ENCODE data around the gene ETDA. TPM values are rescaled to one million over a fixed set of nuclear protein-coding genes. Genes with fewer than 3 reads are reported as not detected.

The ETDA gene
- total and polyA plus RNA-seq, 2 of the 13 experiments (the other 11 are each of a cell fraction or from before 2014, with no cell fraction given): not detected

DNA sequence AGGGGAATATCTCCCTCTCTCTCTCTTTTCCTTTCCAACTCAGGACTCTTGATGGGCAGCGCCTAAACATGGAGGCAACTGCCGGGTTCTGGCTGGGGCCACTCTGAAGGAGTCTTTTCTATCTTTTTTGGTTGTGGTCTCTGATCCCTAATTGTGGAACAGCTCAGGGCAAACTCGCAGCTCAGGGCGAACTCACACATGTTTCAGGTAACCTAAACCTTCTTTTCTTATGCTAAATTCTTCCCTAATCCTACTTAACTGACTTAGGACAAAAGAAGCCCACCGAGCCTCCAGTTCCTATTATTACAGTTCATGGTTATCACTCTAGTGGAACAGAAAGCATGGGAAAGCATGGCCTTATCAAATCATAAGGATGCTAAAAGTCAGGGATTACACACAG lies 21.3 kb downstream of the ETDA start:
- Histone ChIP-seq H3K4me1 (ENCODE audit: insufficient read depth, low read length) (no peaks in the 10 kb centered on the region), H3K9ac (ENCODE audit: insufficient read depth, low read depth, low read length) (no peak overlapping the region), H3K79me2 (ENCODE audit: insufficient read depth, low read length) (no peaks in the 10 kb centered on the region), H3K27me3 (ENCODE audit: control insufficient read depth in 1 of 2, insufficient read depth in 2 of 2, low read length in 2 of 2) (no peaks in the 10 kb centered on the region; a peak in 1 of 5 replicates), H3K9me3 (ENCODE audit: low read length) (no peaks in the 10 kb centered on the region), H4K20me1 (ENCODE audit: insufficient read depth, low read length) (no peaks in the 10 kb centered on the region), H2AFZ (ENCODE audit: low read length) (no peak overlapping the region), H3K36me3 (replicated peaks in 1 of 2; ENCODE audit: control insufficient read depth in 1 of 2, insufficient read depth in 2 of 2, low read length in 2 of 2) (no peaks in the 10 kb centered on the region), H3K4me3 (replicated peaks in 1 of 3; ENCODE audit: insufficient read depth in 1 of 3, low read depth in 2 of 3, low read length in 3 of 3) (no peak overlapping the region), H3K27ac (ENCODE audit: extremely low read length, insufficient read depth, low read length) (no peak overlapping the region), H3K4me2 (ENCODE audit: low read depth, low read length) (no peak overlapping the region)
- TF ChIP-seq, protein P1, sequence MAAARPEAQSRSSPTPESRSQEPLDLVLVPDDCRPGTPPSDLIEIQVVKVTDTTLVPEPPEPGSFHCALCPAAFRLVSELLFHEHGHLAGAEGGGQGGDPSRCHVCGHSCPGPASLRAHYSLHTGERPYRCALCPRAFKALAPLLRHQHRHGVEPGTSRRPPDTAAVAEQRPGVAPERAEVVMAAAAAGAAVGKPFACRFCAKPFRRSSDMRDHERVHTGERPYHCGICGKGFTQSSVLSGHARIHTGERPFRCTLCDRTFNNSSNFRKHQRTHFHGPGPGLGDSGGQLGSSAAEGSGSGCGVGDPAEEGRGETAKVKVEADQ (CRISPR knock-in tag; IDR thresholded peaks at IDR 0.05; ENCODE audit: borderline replicate concordance): no peak
- no peak for TF ChIP-seq ZNF354B (CRISPR knock-in tag; IDR thresholded peaks at IDR 0.05)
- TF ChIP-seq ZNF333 (CRISPR knock-in tag; IDR thresholded peaks at IDR 0.05; ENCODE audit: borderline replicate concordance): no peak
- TF ChIP-seq FOXA1 (IDR thresholded peaks at IDR 0.05): no peak
- no peak for TF ChIP-seq FOXA1 (CRISPR knock-in tag; IDR thresholded peaks at IDR 0.05)
- TF ChIP-seq ZNF496 (CRISPR knock-in tag; IDR thresholded peaks at IDR 0.05; ENCODE audit: insufficient replicate concordance): no peak
- intact Hi-C loops (cut with micrococcal nuclease; ENCODE audit: unreplicated experiment): no loop called here
- no peak for FAIRE-seq
- DNase-seq (ENCODE audit: low spot score): no peak
- CTCF ChIA-PET (ENCODE audit: low intra/inter-chr PET ratio, low total read pairs): no interaction called here
- ATAC-seq: no peak
- in situ Hi-C loops (cut with HindIII; ENCODE audit: extremely low pct_ligation_motif_present, low pct_unique_long_range_greater_than_20kb): no loop called here
- BruUV-seq (replicated peaks): no TSS peak
- POLR2A ChIA-PET: no interaction called here
- 68% methylated on average over 5 of the region's 5 CpGs for WGBS (ENCODE audit: low lambda C conversion rate)

DNA sequence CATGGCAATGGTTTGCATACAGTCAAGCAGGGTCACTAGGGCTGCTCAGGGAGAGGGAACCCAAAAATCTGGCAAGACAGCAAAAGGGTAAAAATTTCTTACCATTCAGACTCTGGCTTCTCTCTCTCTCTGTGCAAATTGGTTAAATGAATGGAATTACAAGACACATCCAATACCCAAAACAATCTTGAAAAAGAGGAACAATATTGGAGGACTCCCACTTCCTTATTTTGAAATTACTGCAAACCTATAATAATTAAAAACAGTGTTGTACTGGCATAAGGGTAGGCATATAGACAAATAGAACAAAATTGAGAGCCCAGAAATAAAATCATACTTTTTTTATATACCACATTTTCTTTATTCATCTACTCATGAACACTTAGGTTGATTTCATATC lies 24.1 kb downstream of the ETDA start:
- FAIRE-seq (no peak), DNase-seq (ENCODE audit: low spot score) (no peak), ATAC-seq (no peak)
- Histone ChIP-seq H3K79me2 (ENCODE audit: insufficient read depth, low read length) (no peaks in the 10 kb centered on the region), H3K4me1 (ENCODE audit: insufficient read depth, low read length) (no peaks in the 10 kb centered on the region), H3K4me2 (ENCODE audit: low read depth, low read length) (no peak overlapping the region), H3K27ac (ENCODE audit: extremely low read length, insufficient read depth, low read length) (no peak overlapping the region), H3K9ac (ENCODE audit: insufficient read depth, low read depth, low read length) (no peak overlapping the region), H3K36me3 (replicated peaks in 1 of 2; ENCODE audit: control insufficient read depth in 1 of 2, insufficient read depth in 2 of 2, low read length in 2 of 2) (no peaks in the 10 kb centered on the region), H3K27me3 (ENCODE audit: control insufficient read depth in 1 of 2, insufficient read depth in 2 of 2, low read length in 2 of 2) (no peaks in the 10 kb centered on the region; a peak in 1 of 5 replicates), H3K9me3 (ENCODE audit: low read length) (no peaks in the 10 kb centered on the region), H4K20me1 (ENCODE audit: insufficient read depth, low read length) (no peaks in the 10 kb centered on the region), H2AFZ (ENCODE audit: low read length) (no peak overlapping the region), H3K4me3 (replicated peaks in 1 of 3; ENCODE audit: insufficient read depth in 1 of 3, low read depth in 2 of 3, low read length in 3 of 3) (no peak overlapping the region)
- in situ Hi-C loops (cut with HindIII; ENCODE audit: extremely low pct_ligation_motif_present, low pct_unique_long_range_greater_than_20kb) (no loop called here), intact Hi-C loops (cut with micrococcal nuclease; ENCODE audit: unreplicated experiment) (no loop called here)
- BruUV-seq (replicated peaks): no TSS peak
- ChIA-PET POLR2A (no interaction called here), CTCF (ENCODE audit: low intra/inter-chr PET ratio, low total read pairs) (no interaction called here)
- TF ChIP-seq BRD4 (CRISPR knock-in tag; IDR thresholded peaks at IDR 0.05): no peak
- TF ChIP-seq, protein P2, sequence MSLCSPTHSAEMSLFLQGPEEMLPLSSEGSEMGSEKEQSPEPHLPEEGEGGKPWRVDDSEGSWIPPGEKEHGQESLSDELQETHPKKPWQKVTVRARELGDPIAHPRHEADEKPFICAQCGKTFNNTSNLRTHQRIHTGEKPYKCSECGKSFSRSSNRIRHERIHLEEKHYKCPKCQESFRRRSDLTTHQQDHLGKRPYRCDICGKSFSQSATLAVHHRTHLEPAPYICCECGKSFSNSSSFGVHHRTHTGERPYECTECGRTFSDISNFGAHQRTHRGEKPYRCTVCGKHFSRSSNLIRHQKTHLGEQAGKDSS (CRISPR knock-in tag; IDR thresholded peaks at IDR 0.05; ENCODE audit: borderline replicate concordance, low read depth): no peak
- TF ChIP-seq ZNF329 (CRISPR knock-in tag; IDR thresholded peaks at IDR 0.05; ENCODE audit: low read depth): no peak
- TF ChIP-seq TEAD2 (CRISPR knock-in tag; IDR thresholded peaks at IDR 0.05): no peak
- no peak for TF ChIP-seq ZNF709 (CRISPR knock-in tag; IDR thresholded peaks at IDR 0.05)
- TF ChIP-seq ZNF3 (CRISPR knock-in tag; IDR thresholded peaks at IDR 0.05): no peak
- TF ChIP-seq TP53 (CRISPR knock-in tag; conservative IDR thresholded peaks at IDR 0.05): no peak
- TF ChIP-seq ZNF577 (CRISPR knock-in tag; IDR thresholded peaks at IDR 0.05; ENCODE audit: borderline replicate concordance, low read depth): no peak
- TF ChIP-seq MED8 (CRISPR knock-in tag; IDR thresholded peaks at IDR 0.05; ENCODE audit: insufficient replicate concordance): no peak
- no peak for TF ChIP-seq NFRKB (IDR thresholded peaks at IDR 0.05)
- no peak for TF ChIP-seq ZKSCAN1 (IDR thresholded peaks at IDR 0.05; ENCODE audit: low read length)
- TF ChIP-seq ZNF850 (CRISPR knock-in tag; conservative IDR thresholded peaks at IDR 0.05): no peak
- no peak for TF ChIP-seq ZNF720 (CRISPR knock-in tag; IDR thresholded peaks at IDR 0.05)
- no peak for TF ChIP-seq ATF7 (IDR thresholded peaks at IDR 0.05)
- TF ChIP-seq ATF7 (CRISPR knock-in tag; IDR thresholded peaks at IDR 0.05): no peak
- TF ChIP-seq ZNF768 (CRISPR knock-in tag; IDR thresholded peaks at IDR 0.05): no peak
- no peak for TF ChIP-seq MTF2 (CRISPR knock-in tag; IDR thresholded peaks at IDR 0.05; ENCODE audit: borderline replicate concordance)
